HepG2 (cell line): ENCODE measurements around the gene LRIT2. TPM values are rescaled to one million over a fixed set of nuclear protein-coding genes. Genes with fewer than 3 reads are reported as not detected.

Experiments
- ATAC-seq: fragments of 200-7000 bp; cut with Tn5 transposase; 3 replicates; pipeline ENCODE4 v1.9.1; 2020; ENCODE audit warnings: mild to moderate bottlenecking, moderate library complexity
- BruUV-seq: library from RNA; stranded (reverse); fragments of 400-500 nt; replicated peaks from 2 replicates; lab custom pipeline; 2021; lab: Mats Ljungman, UMichigan
- CTCF ChIA-PET: fragments of 300-600 bp; formaldehyde crosslinking; extraction: SDS; loops from one replicate; lab custom pipeline; 2021; ENCODE audit warnings: low total read pairs, inconsistent platforms, low intra/inter-chr PET ratio; lab: Yijun Ruan, JAX
- POLR2A ChIA-PET: fragments of 350-600 bp; sonication (Branson Sonifier 250); formaldehyde crosslinking; loops from one replicate; lab custom pipeline; 2020; ENCODE audit warnings: antibody characterized with exemption, inconsistent platforms; lab: Yijun Ruan, JAX
- DNase-seq: peaks from one replicate; pipeline ENCODE4 v3.0.0-alpha.2; 2015; ENCODE audit warnings: low spot score
- FAIRE-seq: peaks from 3 replicates; lab custom pipeline; 2011; peaks lifted over from hg19 to GRCh38; lab: Jason Lieb, UNC
- H2AFZ ChIP-seq: one replicate; pipeline ENCODE4 v1.6.1; 2011; ENCODE audit warnings: low read length, inconsistent platforms
- H3K27ac ChIP-seq: fragments of 300-600 bp; 3 replicates; pipeline ENCODE4 v1.8.0; 2011; ENCODE audit warnings: mixed run types, mild to moderate bottlenecking, mixed read lengths, low read length, inconsistent platforms; ENCODE audit not compliant: insufficient read depth; ENCODE audit errors: extremely low read length
- H3K27me3 ChIP-seq, 2 experiments: fragments of 200-600 bp in 1 of 2; 2 replicates in 1 of 2; 3 replicates in 1 of 2; pipeline versions ENCODE4 v1.6.0 to v1.8.0; 2011; ENCODE audit warnings: low read length in 2 of 2, mild to moderate bottlenecking in 2 of 2, moderate library complexity in 2 of 2, inconsistent platforms in 1 of 2; ENCODE audit not compliant: insufficient read depth in 2 of 2, control insufficient read depth in 1 of 2
- H3K36me3 ChIP-seq, 2 experiments: fragments of 200-600 bp in 1 of 2; replicated peaks in 1 of 2; 2 replicates in 1 of 2; 3 replicates in 1 of 2; pipeline versions ENCODE4 v1.5.1 to v1.8.0; 2011; ENCODE audit warnings: low read length in 2 of 2, inconsistent platforms in 1 of 2; ENCODE audit not compliant: insufficient read depth in 2 of 2, control insufficient read depth in 1 of 2
- H3K4me1 ChIP-seq: 2 replicates; pipeline ENCODE4 v1.5.1; 2012; ENCODE audit warnings: low read length, inconsistent platforms; ENCODE audit not compliant: insufficient read depth
- H3K4me2 ChIP-seq: 2 replicates; pipeline ENCODE4 v1.6.0; 2011; ENCODE audit warnings: low read depth, low read length, inconsistent platforms
- H3K4me3 ChIP-seq, 3 experiments: fragments of 200-600 bp in 1 of 3; sonication (generic), shearing (Covaris generic) in 1 of 3; replicated peaks in 1 of 3; 2 replicates each; pipeline ENCODE4 v1.5.1; 2011 to 2016; ENCODE audit warnings: low read length in 3 of 3, inconsistent platforms in 2 of 3, low read depth in 2 of 3, mild to moderate bottlenecking in 2 of 3, control low read depth in 1 of 3, mixed read lengths in 1 of 3; ENCODE audit not compliant: insufficient read depth in 1 of 3
- H3K79me2 ChIP-seq: one replicate; pipeline ENCODE4 v1.6.1; 2011; ENCODE audit warnings: low read length, inconsistent platforms; ENCODE audit not compliant: insufficient read depth
- H3K9ac ChIP-seq: 2 replicates; pipeline ENCODE4 v1.6.0; 2011; ENCODE audit warnings: mild to moderate bottlenecking, low read depth, low read length, inconsistent platforms; ENCODE audit not compliant: insufficient read depth
- H3K9me3 ChIP-seq: 2 replicates; pipeline ENCODE4 v1.5.1; 2012; ENCODE audit warnings: mild to moderate bottlenecking, low read length
- H4K20me1 ChIP-seq: 2 replicates; pipeline ENCODE4 v1.6.0; 2011; ENCODE audit warnings: inconsistent platforms, mild to moderate bottlenecking, low read length, moderate library complexity; ENCODE audit not compliant: insufficient read depth
- ETV6 ChIP-seq: sonication (generic); formaldehyde crosslinking; conservative IDR thresholded peaks from 2 replicates; pipeline ENCODE4 v1.4.0; 2020; ENCODE audit warnings: missing genetic modification reagents
- FOXA1 ChIP-seq, 2 experiments: fragments of 450-650 bp in 1 of 2; sonication (generic) in 1 of 2; formaldehyde crosslinking in 1 of 2; IDR thresholded peaks; 2 replicates each; pipeline versions ENCODE4 v1.4.0 to v1.6.1; 2016 to 2020; ENCODE audit warnings: missing genetic modification reagents in 1 of 2
- GRHL1 ChIP-seq: sonication (generic); formaldehyde crosslinking; conservative IDR thresholded peaks from 2 replicates; pipeline ENCODE4 v1.8.0; 2022; ENCODE audit warnings: missing genetic modification reagents
- IKZF4 ChIP-seq: sonication (generic); formaldehyde crosslinking; IDR thresholded peaks from 2 replicates; pipeline ENCODE4 v1.5.1; 2020; ENCODE audit warnings: borderline replicate concordance, mild to moderate bottlenecking, low read depth, missing genetic modification reagents; ENCODE audit errors: not compliant biosample characterization
- KAT2B ChIP-seq: fragments of 150-350 bp; IDR thresholded peaks from 2 replicates; pipeline ENCODE4 v1.6.1; 2014; ENCODE audit warnings: low read depth, low read length, borderline replicate concordance
- KDM2A ChIP-seq: sonication (generic); formaldehyde crosslinking; IDR thresholded peaks from 2 replicates; pipeline ENCODE4 v1.4.0; 2020; ENCODE audit warnings: low read depth, missing genetic modification reagents, borderline replicate concordance
- MAFK ChIP-seq, 2 experiments: IDR thresholded peaks in 1 of 2; conservative IDR thresholded peaks in 1 of 2; 2 replicates each; pipeline ENCODE4 v1.6.1; 2011; ENCODE audit warnings: improper control_type of control experiment in 2 of 2, low read length in 2 of 2
- MXD4 ChIP-seq: IDR thresholded peaks from 2 replicates; pipeline ENCODE4 v1.6.1; 2016; ENCODE audit warnings: mild to moderate bottlenecking, missing biosample characterization, missing genetic modification reagents
- PRDM10 ChIP-seq: sonication (generic); formaldehyde crosslinking; IDR thresholded peaks from 2 replicates; pipeline ENCODE4 v1.4.0; 2020; ENCODE audit warnings: low read depth, missing genetic modification reagents
- SMYD3 ChIP-seq: sonication (generic); formaldehyde crosslinking; IDR thresholded peaks from 2 replicates; pipeline ENCODE4 v1.8.1; 2023; ENCODE audit warnings: mild to moderate bottlenecking, missing genetic modification reagents
- SNAPC2 ChIP-seq: sonication (generic); formaldehyde crosslinking; IDR thresholded peaks from 2 replicates; pipeline ENCODE4 v1.8.1; 2022; ENCODE audit warnings: mild to moderate bottlenecking, missing genetic modification reagents
- TEAD3 ChIP-seq: optimal IDR thresholded peaks from 2 replicates; pipeline ENCODE3; 2016; ENCODE audit warnings: borderline replicate concordance
- YEATS2 ChIP-seq: sonication (generic); formaldehyde crosslinking; IDR thresholded peaks from 2 replicates; pipeline ENCODE4 v1.4.0; 2020; ENCODE audit warnings: missing genetic modification reagents, borderline replicate concordance
- ZBTB42 ChIP-seq: sonication (generic); formaldehyde crosslinking; IDR thresholded peaks from 2 replicates; pipeline ENCODE4 v1.5.0; 2020; ENCODE audit warnings: mild to moderate bottlenecking, missing genetic modification reagents
- ZNF264 ChIP-seq: sonication (generic); formaldehyde crosslinking; IDR thresholded peaks from 2 replicates; pipeline ENCODE4 v1.4.0; 2020; ENCODE audit warnings: missing genetic modification reagents
- ZNF44 ChIP-seq: sonication (generic); formaldehyde crosslinking; IDR thresholded peaks from 2 replicates; pipeline ENCODE4 v1.5.1; 2020; ENCODE audit warnings: mild to moderate bottlenecking, missing genetic modification reagents
- ZNF510 ChIP-seq: sonication (generic); formaldehyde crosslinking; IDR thresholded peaks from 2 replicates; pipeline ENCODE4 v1.4.0; 2020; ENCODE audit warnings: low read depth, mild to moderate bottlenecking, missing genetic modification reagents
- WGBS: methylation state at CpG from one replicate; pipeline ENCODE4 v1.1.6; 2017; ENCODE audit warnings: low lambda C conversion rate; 5-methylcytosine and 5-hydroxymethylcytosine counted together
- in situ Hi-C: cut with HindIII; loops from 2 replicates; pipeline ENCODE4 v1.10.0; 2017; ENCODE audit warnings: low pct_unique_long_range_greater_than_20kb; ENCODE audit not compliant: extremely low pct_ligation_motif_present
- intact Hi-C: fragments of 100-400 bp; cut with micrococcal nuclease; formaldehyde crosslinking; loops from one replicate; pipeline ENCODE4 v1.10.0; 2022; ENCODE audit not compliant: unreplicated experiment
- polyA plus RNA-seq, 8 experiments: library from polyadenylated mRNA; depleted of rRNA in 3 of 8; stranded (reverse) in 7 of 8; unstranded in 1 of 8; fragments of >200 nt; fragmentation: Illumina TruSeq in 4 of 8; extraction: Trizol in 4 of 8; gene quantifications; 2 replicates each; pipeline versions ENCODE4 v1.2.1 to v1.2.3, GENCODE V29; 2011 to 2016; ENCODE audit warnings: low read depth in 4 of 8, missing spikeins in 1 of 8, mixed read lengths in 1 of 8; ENCODE audit not compliant: insufficient read depth in 1 of 8
- total RNA-seq, 5 experiments: library from RNA; depleted of rRNA; stranded (reverse); fragments of >200 nt; fragmentation: Illumina TruSeq; extraction: Trizol; gene quantifications; 2 replicates each; pipeline ENCODE4 v1.2.3, GENCODE V29; 2016; ENCODE audit warnings: low read depth in 1 of 5

The LRIT2 gene
- total and polyA plus RNA-seq, 2 of the 13 experiments (the other 11 are each of a cell fraction or from before 2014, with no cell fraction given), result not detected

GRCh38 chr10:84264611-84265141, 39.3 kb upstream of the LRIT2 start:
- Histone ChIP-seq H4K20me1 (no peaks in the 10 kb centered on the region), H2AFZ (no peak overlapping the region), H3K36me3 (no peaks in the 10 kb centered on the region), H3K9me3 (no peaks in the 10 kb centered on the region), H3K79me2 (no peaks in the 10 kb centered on the region), H3K4me1 (peaks cover 5% of the 10 kb centered on the region; the same call in 1 of the 2 replicates), H3K4me3 (no peak overlapping the region), H3K4me2 (peak overlapping the region; percentile 16; the same call in 1 of the 2 replicates), H3K9ac (no peak overlapping the region), H3K27ac (no peak overlapping the region), H3K27me3 (peaks cover 3 to 24% of the 10 kb centered on the region in 2 experiments; a peak in 3 of 5 replicates)
- peak; percentile 97 for ATAC-seq
- POLR2A ChIA-PET, result no interaction called here
- intact Hi-C loops, result loop anchor here (1.0 to 2.0 kb wide), 2 partner anchors 110 to 273 kb away; no protein-coding TSS in a partner anchor
- DNase-seq, result peak; percentile 41
- FAIRE-seq, result peak; percentile 81
- 2% methylated on average over 8 of the region's 11 CpGs for WGBS
- CTCF ChIA-PET, result interaction anchor here (0.7 to 1.7 kb wide), 3 partner anchors 273 to 451 kb away, joined by 3 to 10 read pairs (median 4); no protein-coding TSS in a partner anchor
- in situ Hi-C loops, result loop anchor here (5.0 to 10.0 kb wide), 2 partner anchors 100 to 278 kb away; no protein-coding TSS in a partner anchor
- BruUV-seq, result no TSS peak
- TF ChIP-seq PRDM10 (CRISPR knock-in tag) (no peak), SMYD3 (0 out of 2 replicates have a peak, but pooled peaks have one; percentile 21), KAT2B (no peak), FOXA1 (IDR thresholded peaks at IDR 0.05) (no peak), FOXA1 (CRISPR knock-in tag; IDR thresholded peaks at IDR 0.05) (0 out of 2 replicates have a peak, but pooled peaks have one; percentile 8), ZNF510 (CRISPR knock-in tag) (no peak), IKZF4 (no peak), ZNF264 (CRISPR knock-in tag) (no peak), TEAD3 (peak; percentile 42), ZNF44 (no peak), GRHL1 (CRISPR knock-in tag) (no peak), ETV6 (CRISPR knock-in tag) (no peak), YEATS2 (CRISPR knock-in tag) (no peak), MXD4 (CRISPR knock-in tag) (no peak), KDM2A (CRISPR knock-in tag) (peak; percentile 37; the same call in 1 of the 2 replicates), MAFK (conservative IDR thresholded peaks at IDR 0.05 in 1 of 2, IDR thresholded peaks at IDR 0.05 in 1 of 2; ENCODE audit: low read length in 2 of 2) (no peak), ZBTB42 (CRISPR knock-in tag) (no peak), SNAPC2 (peak; percentile 41; the same call in 1 of the 2 replicates)
